Neural cell (in vitro differentiated cells): ENCODE measurements around the gene LRRC72. TPM values are rescaled to one million over a fixed set of nuclear protein-coding genes. Genes with fewer than 3 reads are reported as not detected.

Experiments used
- H2AFZ ChIP-seq: fragments of 200-600, 300-800 bp; sonication (generic), shearing (Covaris generic); 2 replicates; pipeline ENCODE4 v1.6.0; 2014; ENCODE audit warnings: low read depth, mild to moderate bottlenecking, antibody characterized with exemption, low read length, moderate library complexity
- H3F3A ChIP-seq: fragments of 200-600 bp; shearing (Covaris generic); 2 replicates; pipeline ENCODE4 v1.6.1; 2016; ENCODE audit warnings: mild to moderate bottlenecking, moderate library complexity, mixed read lengths, antibody characterized with exemption, low read length; ENCODE audit not compliant: insufficient read depth, poor library complexity, severe bottlenecking
- H3K27ac ChIP-seq: fragments of 200-600, 300-800 bp; sonication (generic), shearing (Covaris generic); 2 replicates; pipeline ENCODE4 v1.5.1; 2014; ENCODE audit warnings: mild to moderate bottlenecking, low read length, moderate library complexity
- H3K27me3 ChIP-seq: fragments of 300-800, 200-600 bp; sonication (generic), shearing (Covaris generic); 2 replicates; pipeline ENCODE4 v1.6.0; 2014; ENCODE audit warnings: mild to moderate bottlenecking, low read depth, low read length, moderate library complexity; ENCODE audit not compliant: insufficient read depth
- H3K36me3 ChIP-seq: fragments of 300-800, 200-600 bp; sonication (generic), shearing (Covaris generic); 2 replicates; pipeline ENCODE4 v1.5.1; 2014; ENCODE audit warnings: mild to moderate bottlenecking, antibody characterized with exemption, low read length, moderate library complexity; ENCODE audit not compliant: insufficient read depth
- H3K4me2 ChIP-seq: fragments of 300-800, 200-600 bp; sonication (generic), shearing (Covaris generic); 2 replicates; pipeline ENCODE4 v1.6.0; 2014; ENCODE audit warnings: mild to moderate bottlenecking, low read length
- H3K4me3 ChIP-seq: fragments of 300-800, 200-600 bp; sonication (generic), shearing (Covaris generic); 2 replicates; pipeline ENCODE4 v1.5.1; 2014; ENCODE audit warnings: mild to moderate bottlenecking, low read length, moderate library complexity
- H3K79me2 ChIP-seq: fragments of 200-600 bp; shearing (Covaris generic); replicated peaks from 2 replicates; pipeline ENCODE4 v1.6.0; 2014; ENCODE audit warnings: mild to moderate bottlenecking, low read length, moderate library complexity; ENCODE audit not compliant: insufficient read depth
- H3K9ac ChIP-seq: fragments of 300-800, 200-600 bp; sonication (generic), shearing (Covaris generic); 2 replicates; pipeline ENCODE4 v1.6.1; 2016; ENCODE audit warnings: mild to moderate bottlenecking, low read length, mixed read lengths
- H3K9me2 ChIP-seq: fragments of 200-600 bp; shearing (Covaris generic); 2 replicates; pipeline ENCODE4 v1.6.1; 2016; ENCODE audit warnings: mild to moderate bottlenecking, low read length, mixed read lengths; ENCODE audit not compliant: insufficient read depth
- H3K9me3 ChIP-seq: fragments of 200-600, 300-800 bp; sonication (generic), shearing (Covaris generic); 2 replicates; pipeline ENCODE4 v1.6.1; 2016; ENCODE audit warnings: mild to moderate bottlenecking, mixed run types, low read length, moderate library complexity, mixed read lengths
- H4K20me1 ChIP-seq: fragments of 200-600 bp; shearing (Covaris generic); 2 replicates; pipeline ENCODE4 v1.6.1; 2016; ENCODE audit warnings: mild to moderate bottlenecking, mixed run types; ENCODE audit not compliant: insufficient read depth
- CTCF ChIP-seq: fragments of 450-650 bp; IDR thresholded peaks from 2 replicates; pipeline ENCODE4 v1.5.1; 2014; ENCODE audit warnings: antibody characterized with exemption, mild to moderate bottlenecking, moderate library complexity; ENCODE audit not compliant: poor library complexity, severe bottlenecking
- EP300 ChIP-seq: fragments of 450-650 bp; conservative IDR thresholded peaks from 2 replicates; pipeline ENCODE4 v1.6.1; 2014; ENCODE audit warnings: antibody characterized with exemption, mild to moderate bottlenecking, moderate library complexity; ENCODE audit not compliant: poor library complexity, severe bottlenecking
- EZH2 ChIP-seq: fragments of 200-600, 300-800 bp; shearing (Covaris generic), sonication (generic); IDR thresholded peaks from 2 replicates; pipeline ENCODE4 v1.6.1; 2014; ENCODE audit warnings: antibody characterized with exemption, low read length, borderline replicate concordance, mild to moderate bottlenecking; ENCODE audit not compliant: insufficient read depth, poor library complexity, severe bottlenecking
- MXI1 ChIP-seq: fragments of 450-650 bp; conservative IDR thresholded peaks from 2 replicates; pipeline ENCODE4 v1.6.1; 2014; ENCODE audit warnings: antibody characterized with exemption, mild to moderate bottlenecking; ENCODE audit not compliant: poor library complexity, severe bottlenecking
- POLR2AphosphoS5 ChIP-seq: IDR thresholded peaks from 2 replicates; pipeline ENCODE4 v1.6.1; 2012
- RAD21 ChIP-seq: fragments of 450-650 bp; conservative IDR thresholded peaks from 2 replicates; pipeline ENCODE4 v1.6.1; 2014; ENCODE audit warnings: antibody characterized with exemption, mild to moderate bottlenecking, moderate library complexity
- REST ChIP-seq: IDR thresholded peaks from 2 replicates; pipeline ENCODE4 v1.6.1; 2012; ENCODE audit warnings: borderline replicate concordance
- SMC3 ChIP-seq: fragments of 450-650 bp; conservative IDR thresholded peaks from 2 replicates; pipeline ENCODE4 v1.6.1; 2014; ENCODE audit warnings: antibody characterized with exemption, mild to moderate bottlenecking, moderate library complexity; ENCODE audit not compliant: poor library complexity
- TAF1 ChIP-seq: IDR thresholded peaks from 2 replicates; pipeline ENCODE4 v1.6.1; 2012; ENCODE audit warnings: low read depth
- polyA plus RNA-seq: library from polyadenylated mRNA; depleted of rRNA; stranded (reverse); fragments of >200 nt; gene quantifications from 2 replicates; pipeline ENCODE4 v1.2.3, GENCODE V29; 2014

LRRC72 gene
- polyA plus RNA-seq, 1 donor from 2014 or later: not detected

- Histone ChIP-seq H3K9me3 (no peaks in the 10 kb centered on the region), H3K79me2 (no peaks in the 10 kb centered on the region), H3K4me2 (no peak overlapping the region), H3F3A (no peaks in the 10 kb centered on the region), H3K27me3 (no peaks in the 10 kb centered on the region), H4K20me1 (no peaks in the 10 kb centered on the region), H2AFZ (no peak overlapping the region), H3K4me3 (no peak overlapping the region), H3K36me3 (no peaks in the 10 kb centered on the region), H3K9me2 (no peaks in the 10 kb centered on the region), H3K9ac (no peak overlapping the region), H3K27ac (no peak overlapping the region)
- TF ChIP-seq SMC3 (no peak), REST (no peak), EZH2 (no peak), CTCF (no peak), MXI1 (no peak), EP300 (no peak)
Observed at GRCh38 chr7:16561943-16562342, 35.3 kb downstream of the LRRC72 start.

- no peaks in the 10 kb centered on the region for H3K9me2 ChIP-seq
- H4K20me1 ChIP-seq: no peaks in the 10 kb centered on the region
- H3K27me3 ChIP-seq: no peaks in the 10 kb centered on the region
- no peaks in the 10 kb centered on the region for H3K9me3 ChIP-seq
- no peak overlapping the region for H3K27ac ChIP-seq
- H2AFZ ChIP-seq: no peak overlapping the region
- H3K4me2 ChIP-seq: no peak overlapping the region
- H3F3A ChIP-seq: no peaks in the 10 kb centered on the region
- TF ChIP-seq EP300: no peak
- no peak for TF ChIP-seq EZH2
- TF ChIP-seq CTCF: no peak
- TF ChIP-seq SMC3: no peak
- TF ChIP-seq POLR2AphosphoS5: no peak
- no peak for TF ChIP-seq TAF1
- TF ChIP-seq REST: no peak
- TF ChIP-seq MXI1: no peak
- no peak for TF ChIP-seq RAD21
- H3K36me3 ChIP-seq: no peaks in the 10 kb centered on the region
- H3K79me2 ChIP-seq: no peaks in the 10 kb centered on the region
- no peak overlapping the region for H3K4me3 ChIP-seq
- H3K9ac ChIP-seq: no peak overlapping the region
Observed at GRCh38 chr7:16562456-16563220, 36.0 kb downstream of the LRRC72 start.
